ENCODE measurements around the gene SAMD11. TPM values are rescaled to one million over a fixed set of nuclear protein-coding genes. Genes with fewer than 3 reads are reported as not detected.
"Not testable (repeated sequence)": the region's sequence is repeated elsewhere in the genome, so short reads cannot be mapped to it uniquely, and the experiment has no call there.

SAMD11 gene
- total RNA-seq, 1 experiment from 2014 or later: 11.5 TPM

DNA sequence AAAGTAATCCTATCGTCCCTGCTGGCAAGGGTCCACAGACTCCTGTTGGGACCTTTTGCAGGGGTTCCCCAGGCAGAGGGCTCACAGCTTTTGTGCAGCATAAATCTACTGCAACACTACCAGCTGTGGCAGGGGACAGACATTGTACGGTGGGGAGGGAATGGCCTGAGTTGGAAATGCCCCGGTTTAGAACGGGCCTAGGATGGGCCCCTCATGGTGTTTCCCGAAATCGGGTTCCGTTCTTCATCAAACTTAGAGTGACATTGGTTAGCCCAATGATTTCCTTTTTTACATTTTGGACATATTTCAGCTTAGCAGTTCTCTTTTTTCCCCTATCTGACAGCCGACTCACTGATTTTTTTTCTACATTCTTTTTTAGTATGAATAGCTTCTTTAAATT lies 26.5 kb upstream of the SAMD11 start:
- Histone ChIP-seq H3K4me3 (replicated peaks in 1 of 2; ENCODE audit: low read depth in 1 of 2, low read length in 2 of 2) (no peak overlapping the region), H3K4me2 (ENCODE audit: low read length) (no peak overlapping the region), H3K9me3 (ENCODE audit: control insufficient read depth in 1 of 2, insufficient read depth in 1 of 2, low read depth in 1 of 2, low read length in 2 of 2) (no peaks in the 10 kb centered on the region), H3K9ac (ENCODE audit: low read length) (no peak overlapping the region), H3K36me3 (ENCODE audit: control insufficient read depth in 1 of 2, insufficient read depth in 2 of 2, low read length in 2 of 2) (no peaks in the 10 kb centered on the region), H3K79me2 (ENCODE audit: insufficient read depth, low read length) (no peaks in the 10 kb centered on the region), H2AFZ (ENCODE audit: low read depth, low read length, poor library complexity, severe bottlenecking) (no peak overlapping the region), H3K27ac (ENCODE audit: low read depth, low read length) (no peak overlapping the region), H3K4me1 (ENCODE audit: control insufficient read depth in 1 of 2, insufficient read depth in 2 of 2, low read length in 2 of 2) (no peaks in the 10 kb centered on the region), H4K20me1 (ENCODE audit: insufficient read depth) (no peaks in the 10 kb centered on the region), H3K9me2 (ENCODE audit: insufficient read depth) (no peaks in the 10 kb centered on the region), H3K27me3 (ENCODE audit: insufficient read depth, low read length) (no peaks in the 10 kb centered on the region)
- RAD21 ChIA-PET (ENCODE audit: low non-redundant PET in 1 of 2, low total read pairs in 2 of 2, uncharacterized antibody in 2 of 2, unreplicated experiment in 2 of 2): no interaction called here
- TF ChIP-seq CBX3 (IDR thresholded peaks at IDR 0.05; ENCODE audit: low read depth) (no peak), POLR2AphosphoS5 (IDR thresholded peaks at IDR 0.05; ENCODE audit: low read depth, low read length) (no peak), EZH2phosphoT487 (IDR thresholded peaks at IDR 0.05; ENCODE audit: borderline replicate concordance) (no peak), MAX (IDR thresholded peaks at IDR 0.05) (no peak), SP1 (IDR thresholded peaks at IDR 0.05; ENCODE audit: low read depth) (no peak), REST (IDR thresholded peaks at IDR 0.05; ENCODE audit: low read depth) (no peak), EGR1 (IDR thresholded peaks at IDR 0.05; ENCODE audit: low read depth) (no peak), TCF7L2 (IDR thresholded peaks at IDR 0.05; ENCODE audit: borderline replicate concordance, extremely low read depth, insufficient read depth, insufficient read length) (no peak), POLR2A (IDR thresholded peaks at IDR 0.05; ENCODE audit: borderline replicate concordance, extremely low read depth, insufficient read depth, insufficient read length) (no peak), RAD21 (IDR thresholded peaks at IDR 0.05; ENCODE audit: low read depth) (no peak), EZH2 (IDR thresholded peaks at IDR 0.05) (no peak), ELF1 (IDR thresholded peaks at IDR 0.05; ENCODE audit: borderline replicate concordance, low read depth) (no peak), ATF3 (IDR thresholded peaks at IDR 0.05) (no peak), SRF (IDR thresholded peaks at IDR 0.05; ENCODE audit: low read depth) (no peak)
- TF ChIP-seq, protein P1, sequence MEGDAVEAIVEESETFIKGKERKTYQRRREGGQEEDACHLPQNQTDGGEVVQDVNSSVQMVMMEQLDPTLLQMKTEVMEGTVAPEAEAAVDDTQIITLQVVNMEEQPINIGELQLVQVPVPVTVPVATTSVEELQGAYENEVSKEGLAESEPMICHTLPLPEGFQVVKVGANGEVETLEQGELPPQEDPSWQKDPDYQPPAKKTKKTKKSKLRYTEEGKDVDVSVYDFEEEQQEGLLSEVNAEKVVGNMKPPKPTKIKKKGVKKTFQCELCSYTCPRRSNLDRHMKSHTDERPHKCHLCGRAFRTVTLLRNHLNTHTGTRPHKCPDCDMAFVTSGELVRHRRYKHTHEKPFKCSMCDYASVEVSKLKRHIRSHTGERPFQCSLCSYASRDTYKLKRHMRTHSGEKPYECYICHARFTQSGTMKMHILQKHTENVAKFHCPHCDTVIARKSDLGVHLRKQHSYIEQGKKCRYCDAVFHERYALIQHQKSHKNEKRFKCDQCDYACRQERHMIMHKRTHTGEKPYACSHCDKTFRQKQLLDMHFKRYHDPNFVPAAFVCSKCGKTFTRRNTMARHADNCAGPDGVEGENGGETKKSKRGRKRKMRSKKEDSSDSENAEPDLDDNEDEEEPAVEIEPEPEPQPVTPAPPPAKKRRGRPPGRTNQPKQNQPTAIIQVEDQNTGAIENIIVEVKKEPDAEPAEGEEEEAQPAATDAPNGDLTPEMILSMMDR (IDR thresholded peaks at IDR 0.05 in 2 of 3, conservative IDR thresholded peaks at IDR 0.05 in 1 of 3; ENCODE audit: borderline replicate concordance in 1 of 3, insufficient read depth in 1 of 3, low read depth in 2 of 3, low read length in 2 of 3): no peak
- no peak for ATAC-seq
- CTCF ChIA-PET: interaction anchor here (1.2 kb wide), 1 partner anchor 28 kb away, joined by 5 read pairs; no protein-coding TSS in a partner anchor
- intact Hi-C loops (cut with micrococcal nuclease): no loop called here
- POLR2A ChIA-PET: no interaction called here
- BruUV-seq (replicated peaks): no TSS peak
- no peak for DNase-seq (ENCODE audit: low read depth, low spot score)

GRCh38 chr1:897951-898350 lies 25.8 kb upstream of the SAMD11 start:
- H3K27me3 ChIP-seq (ENCODE audit: insufficient read depth, low read length); RAD21 ChIA-PET (ENCODE audit: low non-redundant PET in 1 of 2, low total read pairs in 2 of 2, uncharacterized antibody in 2 of 2, unreplicated experiment in 2 of 2); H3K9ac ChIP-seq (ENCODE audit: low read length); H3K9me2 ChIP-seq (ENCODE audit: insufficient read depth); H3K4me1 ChIP-seq (ENCODE audit: control insufficient read depth in 1 of 2, insufficient read depth in 2 of 2, low read length in 2 of 2); H3K27ac ChIP-seq (ENCODE audit: low read depth, low read length); H3K9me3 ChIP-seq (ENCODE audit: control insufficient read depth in 1 of 2, insufficient read depth in 1 of 2, low read depth in 1 of 2, low read length in 2 of 2); H3K36me3 ChIP-seq (ENCODE audit: control insufficient read depth in 1 of 2, insufficient read depth in 2 of 2, low read length in 2 of 2); H3K79me2 ChIP-seq (ENCODE audit: insufficient read depth, low read length); H2AFZ ChIP-seq (ENCODE audit: low read depth, low read length, poor library complexity, severe bottlenecking); POLR2A ChIA-PET; H4K20me1 ChIP-seq (ENCODE audit: insufficient read depth); BruUV-seq (replicated peaks); ATAC-seq; DNase-seq (ENCODE audit: low read depth, low spot score); H3K4me3 ChIP-seq (replicated peaks in 1 of 2; ENCODE audit: low read depth in 1 of 2, low read length in 2 of 2); intact Hi-C loops (cut with micrococcal nuclease); H3K4me2 ChIP-seq (ENCODE audit: low read length): not testable (repeated sequence)
- CTCF ChIA-PET: interaction anchor here (1.2 kb wide), 1 partner anchor 28 kb away, joined by 5 read pairs; no protein-coding TSS in a partner anchor
